ENCODE measurements around the gene KNDC1.
A peak's percentile ranks its signal among the peaks of the same experiment; 100 is the strongest.

KNDC1 gene

GRCh38 chr10:133139551-133140065, 20.4 kb upstream of the KNDC1 start:
- no peak for TF ChIP-seq ZNF274 (IDR thresholded peaks at IDR 0.05; ENCODE audit: low read depth, low read length)
- no peak for TF ChIP-seq SUZ12 (IDR thresholded peaks at IDR 0.05; ENCODE audit: extremely low read depth, insufficient read depth, insufficient read length)
- TF ChIP-seq YY1 (IDR thresholded peaks at IDR 0.05; ENCODE audit: insufficient read depth, insufficient read length): no peak
- H3K4me1 ChIP-seq (ENCODE audit: insufficient read depth, insufficient read length): peaks cover 2% of the 10 kb centered on the region
- no peak for DNase-seq (ENCODE audit: low read depth, low spot score)

DNA sequence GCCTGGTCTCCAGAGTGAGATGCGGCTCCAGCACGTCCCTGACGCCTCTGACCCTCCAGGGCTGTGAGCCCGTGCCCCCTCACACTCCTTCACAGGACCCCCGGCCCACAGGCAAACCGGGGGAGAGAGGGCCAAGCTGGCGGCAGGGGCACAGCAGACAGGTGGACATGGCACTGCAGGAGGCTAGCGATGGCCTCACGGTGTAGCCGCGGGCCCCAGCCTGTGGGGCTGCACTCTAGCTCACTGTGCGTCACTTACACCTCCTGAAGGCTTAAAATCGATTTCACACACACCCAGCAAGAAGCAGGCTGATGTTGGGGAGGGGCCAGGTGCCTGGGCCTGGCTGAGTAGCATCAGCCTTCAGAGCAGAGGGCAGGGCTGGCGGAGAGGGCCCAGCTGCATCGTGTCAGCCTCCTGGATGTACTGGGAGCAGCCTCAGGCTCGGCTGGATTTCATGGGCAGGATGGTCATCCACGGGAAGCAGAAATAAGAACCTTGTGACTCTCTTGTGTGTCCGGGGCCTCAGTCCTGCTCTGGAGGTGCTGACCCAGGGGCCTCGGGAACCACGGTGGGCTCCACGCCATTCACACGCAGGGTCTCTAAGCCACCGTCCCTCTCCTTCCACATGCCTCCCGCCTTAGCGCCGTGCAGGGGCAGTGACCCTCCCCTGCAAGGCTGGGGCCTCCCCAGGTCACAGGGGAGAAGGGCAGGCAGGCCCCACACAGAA, 19.4 kb upstream of the KNDC1 start:
- H3K27me3 ChIP-seq (ENCODE audit: insufficient read depth, insufficient read length): no peaks in the 10 kb centered on the region
- H3K4me1 ChIP-seq (ENCODE audit: insufficient read depth, insufficient read length): peaks cover 5% of the 10 kb centered on the region
- no peaks in the 10 kb centered on the region for H3K9me3 ChIP-seq (ENCODE audit: insufficient read depth, low read length)
- H3K4me3 ChIP-seq (ENCODE audit: insufficient read length, low read depth): no peak overlapping the region
- H3K9ac ChIP-seq (ENCODE audit: insufficient read length, low read depth): peak overlapping the region; percentile 42
- DNase-seq (ENCODE audit: low read depth, low spot score): no peak
- TF ChIP-seq SUZ12 (IDR thresholded peaks at IDR 0.05; ENCODE audit: extremely low read depth, insufficient read depth, insufficient read length) (no peak), YY1 (IDR thresholded peaks at IDR 0.05; ENCODE audit: insufficient read depth, insufficient read length) (no peak), ZNF274 (IDR thresholded peaks at IDR 0.05; ENCODE audit: low read depth, low read length) (no peak)
- H3K36me3 ChIP-seq (ENCODE audit: insufficient read depth, insufficient read length, low read length): no peaks in the 10 kb centered on the region

More at GRCh38 chr10:133139551-133140065, 20.4 kb upstream of the KNDC1 start:
- H3K4me3 ChIP-seq (ENCODE audit: insufficient read length, low read depth): no peak overlapping the region
- H3K27me3 ChIP-seq (ENCODE audit: insufficient read depth, insufficient read length): no peaks in the 10 kb centered on the region
- H3K36me3 ChIP-seq (ENCODE audit: insufficient read depth, insufficient read length, low read length): no peaks in the 10 kb centered on the region
- no peak overlapping the region for H3K9ac ChIP-seq (ENCODE audit: insufficient read length, low read depth)
- no peaks in the 10 kb centered on the region for H3K9me3 ChIP-seq (ENCODE audit: insufficient read depth, low read length)

DNA sequence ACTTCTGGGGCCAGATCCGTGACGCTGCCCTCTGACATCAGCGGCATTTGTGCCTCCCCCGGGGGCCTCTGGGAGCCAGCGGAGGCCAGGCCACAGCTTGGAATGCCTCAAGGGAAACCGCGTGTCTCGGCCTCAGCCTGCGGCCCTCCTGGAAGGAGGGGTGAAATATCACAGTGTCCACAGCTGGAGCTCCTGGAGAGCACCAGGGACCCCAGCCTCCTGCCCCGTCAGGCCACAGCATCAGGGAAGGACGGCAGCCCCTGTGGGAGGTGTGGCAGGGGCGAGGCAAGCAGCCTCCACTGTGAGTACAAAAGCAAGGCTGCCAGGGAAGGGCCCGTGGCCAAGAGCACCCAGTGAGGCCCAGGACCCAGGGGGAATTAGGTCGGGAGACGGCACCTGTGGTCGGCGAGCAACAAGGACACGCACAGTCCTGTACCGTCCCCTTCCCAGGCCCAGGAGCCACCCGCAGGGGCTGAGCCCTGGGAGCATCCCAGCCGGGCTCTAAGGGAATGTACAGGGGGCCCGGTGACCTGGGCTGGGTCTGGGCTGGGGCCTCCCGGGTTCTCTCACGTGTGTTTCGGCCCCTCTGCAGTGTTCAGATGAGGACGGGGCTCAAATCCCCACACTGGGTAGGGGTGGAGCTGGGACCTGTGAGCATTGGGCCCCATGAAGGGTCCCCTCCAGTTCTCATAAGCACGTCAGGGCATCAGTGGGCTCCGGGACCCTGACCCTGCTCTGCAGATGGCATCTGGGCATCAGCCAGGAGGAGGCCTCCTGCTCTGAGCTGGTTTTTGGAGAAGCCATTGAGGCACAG, 18.7 kb upstream of the KNDC1 start:
- Histone ChIP-seq H3K4me1 (ENCODE audit: insufficient read depth, insufficient read length) (peaks cover 5% of the 10 kb centered on the region), H3K9me3 (ENCODE audit: insufficient read depth, low read length) (no peaks in the 10 kb centered on the region), H3K4me3 (ENCODE audit: insufficient read length, low read depth) (no peak overlapping the region), H3K27me3 (ENCODE audit: insufficient read depth, insufficient read length) (no peaks in the 10 kb centered on the region), H3K9ac (ENCODE audit: insufficient read length, low read depth) (peak overlapping the region; percentile 10), H3K36me3 (ENCODE audit: insufficient read depth, insufficient read length, low read length) (no peaks in the 10 kb centered on the region)
- no peak for DNase-seq (ENCODE audit: low read depth, low spot score)
- TF ChIP-seq SUZ12 (IDR thresholded peaks at IDR 0.05; ENCODE audit: extremely low read depth, insufficient read depth, insufficient read length): no peak
- TF ChIP-seq YY1 (IDR thresholded peaks at IDR 0.05; ENCODE audit: insufficient read depth, insufficient read length): no peak
- TF ChIP-seq ZNF274 (IDR thresholded peaks at IDR 0.05; ENCODE audit: low read depth, low read length): no peak

DNA sequence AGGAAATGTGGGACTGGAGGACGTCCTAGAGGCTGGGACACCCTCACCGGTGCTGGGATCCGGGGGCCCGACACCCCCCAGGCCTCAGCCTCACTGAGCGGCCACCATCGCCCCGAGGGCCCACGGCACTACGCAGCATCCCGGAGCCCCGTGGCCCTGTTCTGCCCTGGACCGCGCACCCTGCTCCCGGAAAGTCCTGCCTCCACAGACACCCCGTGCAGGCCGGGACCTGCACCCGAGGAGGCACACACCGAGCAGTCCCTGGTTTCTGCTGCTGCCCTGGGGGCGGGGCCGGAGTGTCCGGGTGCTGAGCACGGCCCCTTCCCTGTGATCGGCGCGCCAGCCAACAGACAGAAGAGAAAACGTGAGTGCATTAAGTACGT, 18.1 kb upstream of the KNDC1 start:
- no peaks in the 10 kb centered on the region for H3K36me3 ChIP-seq (ENCODE audit: insufficient read depth, insufficient read length, low read length)
- H3K4me1 ChIP-seq (ENCODE audit: insufficient read depth, insufficient read length): peaks cover 5% of the 10 kb centered on the region
- no peaks in the 10 kb centered on the region for H3K27me3 ChIP-seq (ENCODE audit: insufficient read depth, insufficient read length)
- no peak for DNase-seq (ENCODE audit: low read depth, low spot score)
- TF ChIP-seq YY1 (IDR thresholded peaks at IDR 0.05; ENCODE audit: insufficient read depth, insufficient read length) (no peak), ZNF274 (IDR thresholded peaks at IDR 0.05; ENCODE audit: low read depth, low read length) (no peak), SUZ12 (IDR thresholded peaks at IDR 0.05; ENCODE audit: extremely low read depth, insufficient read depth, insufficient read length) (no peak)
- H3K9me3 ChIP-seq (ENCODE audit: insufficient read depth, low read length): no peaks in the 10 kb centered on the region
- H3K9ac ChIP-seq (ENCODE audit: insufficient read length, low read depth): no peak overlapping the region
- no peak overlapping the region for H3K4me3 ChIP-seq (ENCODE audit: insufficient read length, low read depth)

- TF ChIP-seq YY1 (IDR thresholded peaks at IDR 0.05; ENCODE audit: insufficient read depth, insufficient read length) (no peak), SUZ12 (IDR thresholded peaks at IDR 0.05; ENCODE audit: extremely low read depth, insufficient read depth, insufficient read length) (no peak), ZNF274 (IDR thresholded peaks at IDR 0.05; ENCODE audit: low read depth, low read length) (no peak)
- Histone ChIP-seq H3K9ac (ENCODE audit: insufficient read length, low read depth) (no peak overlapping the region), H3K36me3 (ENCODE audit: insufficient read depth, insufficient read length, low read length) (no peaks in the 10 kb centered on the region), H3K4me3 (ENCODE audit: insufficient read length, low read depth) (no peak overlapping the region), H3K27me3 (ENCODE audit: insufficient read depth, insufficient read length) (no peaks in the 10 kb centered on the region), H3K4me1 (ENCODE audit: insufficient read depth, insufficient read length) (peaks cover 5% of the 10 kb centered on the region), H3K9me3 (ENCODE audit: insufficient read depth, low read length) (peaks cover 3% of the 10 kb centered on the region)
- DNase-seq (ENCODE audit: low read depth, low spot score): no peak
Measured at GRCh38 chr10:133142523-133143199, 17.4 kb upstream of the KNDC1 start.

DNA sequence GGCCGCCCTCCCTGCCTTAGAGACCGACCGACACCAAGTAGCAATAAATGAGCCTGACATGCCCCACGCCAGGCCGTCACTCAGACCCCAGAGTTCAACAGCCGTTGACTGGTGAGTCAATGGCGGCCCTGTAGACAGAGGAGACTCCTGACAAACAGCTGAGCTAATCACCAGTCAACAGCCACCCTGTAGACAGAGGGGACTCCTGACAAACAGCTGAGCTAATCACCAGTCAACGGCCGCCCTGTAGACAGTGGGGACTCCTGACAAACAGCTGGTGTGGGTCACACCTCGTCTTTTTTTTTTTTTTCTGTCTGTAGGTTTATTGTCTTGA, 16.9 kb upstream of the KNDC1 start:
- no peaks in the 10 kb centered on the region for H3K27me3 ChIP-seq (ENCODE audit: insufficient read depth, insufficient read length)
- no peak overlapping the region for H3K4me3 ChIP-seq (ENCODE audit: insufficient read length, low read depth)
- peaks cover 8% of the 10 kb centered on the region for H3K9me3 ChIP-seq (ENCODE audit: insufficient read depth, low read length)
- no peak for TF ChIP-seq ZNF274 (IDR thresholded peaks at IDR 0.05; ENCODE audit: low read depth, low read length)
- no peak for TF ChIP-seq YY1 (IDR thresholded peaks at IDR 0.05; ENCODE audit: insufficient read depth, insufficient read length)
- TF ChIP-seq SUZ12 (IDR thresholded peaks at IDR 0.05; ENCODE audit: extremely low read depth, insufficient read depth, insufficient read length): no peak
- H3K9ac ChIP-seq (ENCODE audit: insufficient read length, low read depth): no peak overlapping the region
- no peak for DNase-seq (ENCODE audit: low read depth, low spot score)
- no peaks in the 10 kb centered on the region for H3K36me3 ChIP-seq (ENCODE audit: insufficient read depth, insufficient read length, low read length)
- peaks cover 5% of the 10 kb centered on the region for H3K4me1 ChIP-seq (ENCODE audit: insufficient read depth, insufficient read length)
